SHP77 treated with DMSO at 0.1 percent for 48 hours (cell line): ENCODE data around the gene CPT1A.

ENCODE experiments used
- DNase-seq: peaks from one replicate; lab custom pipeline; 2025; lab: John Stamatoyannopoulos, UW

The CPT1A gene

DNA sequence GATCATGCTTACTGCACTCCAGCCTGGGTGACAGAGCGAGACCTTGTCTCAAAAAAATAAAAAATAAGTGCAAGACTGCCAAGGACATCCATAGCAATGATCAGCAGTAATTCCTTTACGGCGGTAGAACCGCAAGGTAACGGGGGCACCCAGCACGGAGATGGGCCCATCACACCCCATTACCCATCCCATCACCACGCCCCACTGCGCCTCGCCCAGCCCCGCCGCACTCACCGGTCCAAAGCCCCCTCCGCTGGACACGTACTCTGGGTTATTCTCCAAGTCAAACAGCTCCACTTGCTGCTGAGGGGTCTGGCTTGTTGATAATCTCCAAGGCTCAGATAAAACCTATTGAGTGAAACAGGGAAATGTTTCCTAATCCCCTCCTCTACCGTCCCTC is 81.7 kb downstream of the CPT1A start:
- no peak for DNase-seq

DNA sequence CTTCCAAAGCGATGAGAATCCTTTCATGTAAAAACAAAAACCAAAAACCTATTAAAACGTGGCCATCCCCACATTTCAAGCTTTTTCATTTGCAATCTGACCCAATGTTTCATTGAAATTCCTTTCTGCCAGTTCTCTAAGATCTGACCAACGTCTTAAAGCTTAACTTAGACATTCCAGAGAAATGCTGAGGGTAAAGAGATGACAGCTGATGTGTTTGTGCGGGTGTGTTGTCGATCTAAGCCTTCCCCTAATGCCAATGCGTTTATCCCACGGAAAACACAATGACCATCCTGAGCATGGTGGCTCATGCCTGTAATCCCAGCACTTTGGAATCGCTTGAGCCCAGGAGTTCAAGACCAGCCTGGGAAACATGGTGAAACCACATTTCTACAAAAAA is 84.0 kb downstream of the CPT1A start:
- DNase-seq = no peak

DNA sequence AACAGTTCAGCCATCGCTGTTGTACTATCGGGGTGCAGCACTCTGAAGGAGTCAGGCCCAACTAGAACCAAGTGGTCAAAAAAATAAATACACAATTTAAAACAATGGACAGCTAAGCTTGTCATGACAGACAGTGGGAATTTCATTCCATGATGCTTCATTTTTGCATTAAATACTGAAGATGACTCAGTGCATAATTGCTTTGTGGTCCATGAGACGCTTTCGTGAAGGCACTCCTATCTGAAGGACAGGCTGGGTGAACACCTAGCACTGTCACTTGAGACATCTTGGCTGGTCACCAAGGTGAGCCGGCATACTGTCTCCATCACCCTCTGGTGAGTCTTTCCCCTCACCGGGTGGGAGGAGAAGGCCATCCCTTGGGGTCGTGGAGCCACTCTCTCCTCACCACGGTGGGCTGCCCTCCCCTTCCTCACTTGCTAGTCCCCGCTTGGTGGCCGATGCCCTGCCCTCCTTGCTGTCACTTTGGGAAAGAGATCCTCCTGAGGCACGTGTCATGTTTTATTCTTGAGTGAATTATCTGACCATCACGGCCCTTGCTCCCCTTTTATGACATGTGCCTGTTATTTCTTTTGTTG is 85.4 kb downstream of the CPT1A start:
- no peak for DNase-seq

DNA sequence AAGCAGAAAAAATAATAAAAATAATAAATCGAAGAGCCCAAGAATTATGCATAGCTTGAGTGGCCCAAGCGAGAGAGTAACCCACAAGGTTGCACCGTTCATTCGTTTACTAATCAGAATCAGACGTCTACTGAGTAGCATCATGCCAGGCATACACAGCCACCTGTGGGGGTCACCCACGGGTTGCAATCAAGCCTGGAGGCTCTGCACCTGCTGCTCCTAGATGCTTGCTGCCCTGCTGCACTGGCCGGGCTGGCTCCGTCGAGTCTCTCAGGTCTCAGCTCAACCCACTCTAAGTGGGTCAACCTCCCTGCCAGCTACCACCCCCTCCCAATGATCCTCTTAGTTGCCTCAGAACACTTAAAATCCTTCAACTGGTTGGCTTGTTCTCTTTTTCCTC is 88.4 kb downstream of the CPT1A start:
- no peak for DNase-seq

DNA sequence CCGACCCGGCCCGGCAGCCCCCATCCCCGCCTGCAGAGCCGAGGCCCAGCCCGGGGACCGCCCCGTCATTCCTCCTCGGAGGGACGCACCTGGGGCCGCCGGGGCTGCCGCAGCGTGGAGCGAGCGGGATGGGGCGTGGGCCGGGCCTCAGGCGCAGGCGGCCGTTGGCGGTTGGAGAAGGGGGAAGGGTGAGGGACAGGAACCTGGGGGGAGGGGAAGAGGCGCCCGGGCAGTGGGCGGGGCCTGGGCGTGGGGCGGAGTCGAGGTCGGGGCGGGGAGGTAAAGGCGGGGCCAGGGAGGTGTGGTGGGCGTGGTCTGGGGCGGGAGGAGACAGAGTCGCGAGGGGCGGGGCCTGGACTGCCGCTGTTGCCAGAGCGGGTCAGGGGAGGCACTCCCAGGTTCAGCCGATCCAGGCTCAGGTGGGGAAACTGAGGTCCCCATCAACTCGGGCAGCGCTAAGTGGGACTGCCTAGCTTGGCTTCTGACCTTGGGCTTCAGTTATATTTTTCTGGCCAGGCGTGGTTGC is 90.3 kb downstream of the CPT1A start, which contains the start of gene TESMIN:
TESMIN (minus strand) TSS at position 190 of the 526 bp plus-strand sequence. CDS start 860 bp downstream, outside the sequence.
- DNase-seq = peak; percentile 55

DNA sequence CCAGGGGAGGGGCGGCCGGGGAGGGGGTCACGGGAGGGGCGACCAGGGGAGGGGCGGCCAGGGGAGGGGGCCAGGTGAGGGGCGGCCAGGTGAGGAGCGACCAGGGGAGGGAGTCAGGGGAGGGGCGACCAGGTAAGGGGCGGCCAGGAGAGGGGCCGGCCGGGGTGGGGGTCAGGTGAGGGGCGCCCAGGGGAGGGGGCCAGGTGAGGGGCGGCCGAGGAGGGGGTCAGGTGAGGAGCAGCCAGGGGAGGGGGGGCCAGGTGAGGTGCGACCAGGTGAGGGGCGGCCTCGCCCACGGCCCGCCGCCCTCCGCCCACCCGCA is 90.8 kb downstream of the CPT1A start:
- DNase-seq = no peak

DNA sequence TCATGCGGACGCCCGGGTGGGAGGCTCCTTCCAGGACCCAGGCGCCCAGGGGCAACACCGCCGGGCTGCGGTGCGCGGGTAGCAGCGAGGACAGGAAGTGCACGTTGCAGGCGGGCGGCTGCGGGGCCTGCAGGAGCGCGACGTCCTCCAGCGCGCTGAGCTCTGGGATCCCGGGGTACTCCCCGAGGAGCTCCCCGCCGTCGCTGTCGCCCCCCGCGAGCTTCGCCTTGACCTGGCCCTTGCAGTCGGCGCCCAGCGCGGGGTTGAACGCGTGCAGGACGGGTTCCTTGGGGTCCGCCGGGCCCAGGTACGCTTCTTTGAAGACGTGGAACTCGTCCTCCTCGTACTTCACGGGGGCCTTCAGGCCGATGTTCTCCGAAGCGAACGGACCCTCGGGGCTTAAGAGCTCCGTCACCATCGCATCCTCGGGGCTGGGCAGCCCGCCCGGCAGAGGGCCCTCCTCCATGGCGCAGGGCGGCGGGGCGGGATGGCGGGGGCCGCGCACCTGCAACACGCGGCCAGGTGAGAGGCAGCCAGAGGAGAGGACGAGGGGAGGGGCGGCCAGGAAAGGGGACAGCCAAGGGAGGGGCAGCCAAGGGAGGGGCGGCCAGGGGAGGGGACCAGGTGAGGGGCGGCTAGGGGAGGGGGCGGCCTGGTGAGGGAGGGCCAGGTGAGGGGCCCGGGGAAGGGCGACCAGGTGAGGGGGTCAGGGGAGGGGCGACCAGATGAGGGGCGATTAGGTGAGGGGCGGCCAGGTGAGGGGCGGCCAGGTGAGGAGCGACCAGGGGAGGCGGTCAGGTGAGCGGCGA is 91.3 kb downstream of the CPT1A start:
- no peak for DNase-seq

DNA sequence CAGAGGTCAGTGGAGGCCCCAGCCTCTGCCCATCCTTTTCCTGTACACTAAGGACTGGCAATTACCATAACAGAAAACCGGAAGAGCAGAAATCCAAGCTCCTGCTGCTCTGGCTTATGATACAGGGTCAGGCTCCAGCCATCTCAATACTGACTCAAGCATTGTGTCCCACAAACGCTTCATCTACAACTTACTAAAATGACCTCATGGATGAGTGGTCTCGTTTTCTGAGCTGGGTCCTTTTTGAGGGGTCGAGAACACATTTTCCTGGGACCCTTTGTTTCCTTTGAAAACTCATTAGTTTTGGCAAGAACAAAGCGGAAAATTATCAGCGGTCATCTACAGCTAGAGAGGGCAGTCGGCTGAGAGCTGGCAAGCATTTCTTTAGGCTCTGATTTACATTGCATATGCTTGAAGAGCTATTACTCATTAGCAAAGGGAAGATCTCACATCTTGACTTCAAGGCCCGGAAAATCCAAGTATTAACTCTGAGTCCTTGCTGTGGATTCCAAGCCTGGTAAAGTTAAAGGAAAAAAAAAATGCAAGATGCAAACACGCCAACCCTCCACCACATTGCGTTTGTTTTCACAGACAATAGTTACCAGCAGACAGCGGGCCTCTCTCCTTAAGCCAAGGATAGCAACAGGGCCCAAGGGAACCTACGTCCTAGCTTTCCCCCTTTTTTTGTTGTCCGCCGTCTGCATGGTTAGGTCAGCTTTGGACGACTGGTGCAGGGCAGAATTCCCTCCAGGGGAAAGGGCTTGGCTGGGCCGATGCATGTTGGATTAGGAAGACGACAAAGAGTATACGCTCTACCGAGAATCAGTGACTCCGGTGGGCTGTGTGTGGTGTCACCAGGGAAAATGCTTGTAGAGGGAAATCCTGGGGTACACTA is 92.2 kb downstream of the CPT1A start:
- DNase-seq = no peak

DNA sequence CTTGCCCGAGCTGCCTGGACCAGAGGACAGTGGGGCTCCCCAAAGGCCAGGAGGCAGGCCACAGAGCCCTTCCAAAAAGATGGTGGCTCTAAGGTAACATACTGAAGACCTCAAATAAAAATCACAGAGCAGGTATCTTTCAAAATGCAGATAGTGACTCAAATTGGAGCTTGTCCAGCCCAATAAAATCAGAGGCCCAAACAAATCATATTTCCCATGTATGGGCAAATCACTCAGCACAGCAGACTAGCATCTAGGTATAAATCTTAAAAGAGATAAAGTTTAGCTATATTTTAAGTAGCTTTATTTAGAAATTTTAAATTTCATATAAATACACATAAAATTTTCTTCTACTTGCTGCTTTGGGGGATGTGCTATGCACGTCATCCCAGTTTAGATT is 93.7 kb downstream of the CPT1A start:
- DNase-seq = no peak

DNA sequence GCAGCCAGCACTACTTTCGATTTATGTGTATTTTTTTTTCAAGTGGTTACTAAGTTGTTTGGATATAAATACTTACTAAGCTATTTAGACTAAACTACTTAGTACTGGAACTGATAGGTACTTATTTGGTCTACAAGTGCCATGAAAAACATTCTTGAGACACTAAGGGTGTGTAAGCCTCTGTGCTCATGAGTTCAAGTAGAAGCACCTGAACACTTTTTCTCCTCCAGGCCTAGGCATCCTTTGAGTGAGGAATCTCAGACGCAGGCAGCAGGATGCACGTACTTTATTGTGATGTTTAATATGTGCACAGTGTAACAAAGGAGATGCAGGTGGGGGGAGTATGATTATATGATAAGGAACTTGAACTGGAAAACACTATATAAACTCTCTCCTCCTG is 98.2 kb downstream of the CPT1A start:
- no peak for DNase-seq

DNA sequence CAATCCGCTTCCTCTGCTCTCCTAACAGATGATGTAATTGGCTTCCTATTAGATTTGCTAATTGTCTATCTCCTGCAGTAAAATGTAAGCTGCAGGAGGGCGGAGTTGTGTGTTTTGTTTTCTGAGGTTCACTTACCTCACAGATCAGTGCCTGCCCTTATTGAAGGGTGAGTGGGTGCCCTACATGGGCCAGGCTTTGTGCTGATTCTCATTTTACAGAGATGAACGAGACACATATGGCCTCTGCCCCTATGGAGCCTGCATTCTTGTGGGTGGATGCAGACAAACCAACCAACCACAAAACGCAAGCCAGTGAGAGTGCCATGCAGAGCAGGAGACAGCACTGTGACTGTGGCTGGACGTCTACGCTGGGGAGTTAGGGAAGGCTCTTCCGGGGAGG is 100.3 kb downstream of the CPT1A start:
- no peak for DNase-seq

DNA sequence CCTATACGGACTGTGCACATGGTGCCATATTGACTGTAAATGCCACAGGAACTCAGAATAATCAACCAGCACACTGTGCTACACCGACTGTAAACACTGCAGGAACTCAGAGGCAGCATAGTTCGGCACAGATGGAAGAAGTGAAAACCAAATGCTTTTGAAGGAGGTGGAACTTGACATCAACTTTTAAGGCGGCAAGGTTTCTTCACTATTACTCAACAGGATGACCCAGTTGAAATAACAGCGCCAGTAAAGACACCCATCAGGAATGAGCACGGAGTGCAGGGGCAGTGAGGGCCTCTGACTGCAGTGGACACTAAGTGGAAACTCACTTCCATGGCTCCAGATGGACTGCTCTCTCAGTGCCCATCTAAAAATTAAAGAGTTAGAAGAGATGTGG is 106.1 kb downstream of the CPT1A start:
- DNase-seq = no peak

DNA sequence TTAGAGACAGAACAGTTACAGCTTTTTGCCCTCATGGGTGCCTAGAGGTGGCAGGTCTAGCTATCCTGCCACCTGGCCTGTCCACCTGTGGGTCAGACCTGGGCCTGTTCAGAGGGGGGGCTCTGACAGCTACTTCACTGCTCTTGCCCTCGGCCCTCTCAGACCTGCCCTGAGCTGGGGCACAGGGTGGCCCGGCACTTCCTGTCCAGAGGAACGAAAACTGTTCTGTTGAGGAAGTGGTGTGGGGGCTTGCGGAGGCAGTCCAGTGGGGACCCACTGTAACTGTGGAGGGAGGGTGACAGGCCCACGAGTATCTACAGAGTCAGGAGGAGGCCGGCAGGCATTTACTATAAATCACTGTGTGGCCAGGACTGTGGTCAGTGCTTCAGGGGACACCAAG is 106.6 kb downstream of the CPT1A start:
- DNase-seq = no peak

DNA sequence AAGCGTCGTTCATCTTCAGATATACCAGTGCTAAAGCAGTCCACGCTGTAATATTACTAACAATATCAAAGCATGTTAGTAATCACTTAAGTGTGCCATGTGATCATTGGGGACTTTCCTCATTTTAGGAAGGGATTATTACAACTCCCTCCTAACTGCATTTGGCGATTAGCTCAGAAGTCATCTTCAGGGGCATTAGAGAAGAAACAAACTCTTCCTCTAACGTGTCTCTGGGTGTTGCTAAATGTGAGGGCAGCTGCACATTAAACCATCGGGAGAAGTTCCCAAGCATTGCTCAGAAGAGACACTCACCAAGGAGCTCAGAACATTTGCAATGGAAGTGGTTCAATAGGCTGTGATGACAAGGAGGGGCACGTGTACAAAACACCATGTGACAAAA is 107.6 kb downstream of the CPT1A start:
- no peak for DNase-seq

DNA sequence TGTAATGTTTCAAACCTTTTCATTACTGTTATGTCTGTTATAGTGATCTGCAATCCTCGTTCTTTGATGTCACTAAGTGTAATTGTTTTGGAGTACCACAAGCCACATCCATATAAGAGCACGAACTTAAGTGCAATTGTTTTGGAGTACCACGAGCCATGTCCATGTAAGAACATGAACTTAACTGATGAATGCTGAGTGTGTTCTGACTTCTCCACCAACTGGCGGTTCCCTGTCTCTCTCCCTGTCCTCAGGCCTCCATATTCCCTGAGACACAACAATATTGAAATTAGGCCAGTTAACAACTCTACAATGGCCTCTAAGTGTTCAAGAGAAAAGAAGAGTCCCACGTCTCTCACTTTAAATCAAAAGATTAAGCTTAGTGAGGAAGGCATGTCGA is 113.9 kb downstream of the CPT1A start:
- DNase-seq = no peak

DNA sequence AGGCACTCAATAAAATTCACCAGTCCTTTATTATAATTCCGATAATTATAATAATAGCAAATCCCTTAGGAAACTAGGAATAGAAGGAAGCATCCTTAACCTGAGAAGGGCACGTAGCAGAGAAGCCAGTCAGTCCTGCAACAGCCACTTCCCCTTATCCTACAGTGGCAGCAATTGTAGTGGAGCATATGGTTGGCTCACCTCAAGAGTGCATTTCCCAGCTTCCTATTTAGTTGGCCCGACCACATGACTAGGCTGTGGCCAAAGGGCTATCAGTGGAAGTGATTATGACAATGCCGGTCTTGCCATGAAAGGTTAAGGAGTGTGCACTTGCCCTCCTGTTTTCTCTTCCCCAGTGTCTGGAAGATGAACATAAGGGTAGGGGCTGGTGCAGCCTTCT is 117.4 kb downstream of the CPT1A start:
- DNase-seq = no peak

DNA sequence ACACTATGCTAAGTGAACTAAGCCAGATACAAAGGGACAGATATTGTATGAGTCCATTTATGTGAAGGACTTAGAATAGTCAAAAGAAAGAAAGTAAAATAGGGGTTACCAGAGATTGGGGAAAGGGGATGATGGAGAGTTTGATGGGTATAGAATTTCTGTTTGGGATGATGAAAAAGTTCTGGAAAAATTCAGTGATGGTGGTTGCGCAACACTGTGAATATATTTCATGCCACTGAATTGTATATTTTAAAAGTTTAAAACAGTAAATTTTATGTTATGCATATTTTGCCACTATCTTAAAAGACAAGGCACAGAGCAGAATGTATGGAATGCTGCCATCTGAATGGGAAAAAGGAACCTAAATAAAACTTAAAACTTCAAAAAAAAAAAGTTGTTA is 119.6 kb downstream of the CPT1A start:
- no peak for DNase-seq

DNA sequence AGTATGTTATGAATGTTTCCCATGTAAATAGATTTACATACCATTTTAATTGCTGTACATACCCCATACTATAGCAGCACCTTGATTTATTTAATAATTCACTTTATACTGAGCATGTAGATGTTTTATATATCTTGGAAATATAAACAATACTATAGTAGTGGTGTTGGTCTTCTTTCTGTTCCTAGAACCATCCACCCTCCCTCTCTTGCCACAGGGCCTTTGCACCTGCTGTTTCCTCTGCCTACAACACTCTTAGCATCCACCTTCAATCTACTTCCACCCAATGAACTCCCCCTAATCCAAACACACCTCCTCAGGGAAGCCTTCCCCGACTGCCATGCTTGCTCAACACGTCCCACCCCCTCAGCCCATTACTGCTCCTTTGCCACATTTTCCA is 120.6 kb downstream of the CPT1A start:
- DNase-seq = no peak

DNA sequence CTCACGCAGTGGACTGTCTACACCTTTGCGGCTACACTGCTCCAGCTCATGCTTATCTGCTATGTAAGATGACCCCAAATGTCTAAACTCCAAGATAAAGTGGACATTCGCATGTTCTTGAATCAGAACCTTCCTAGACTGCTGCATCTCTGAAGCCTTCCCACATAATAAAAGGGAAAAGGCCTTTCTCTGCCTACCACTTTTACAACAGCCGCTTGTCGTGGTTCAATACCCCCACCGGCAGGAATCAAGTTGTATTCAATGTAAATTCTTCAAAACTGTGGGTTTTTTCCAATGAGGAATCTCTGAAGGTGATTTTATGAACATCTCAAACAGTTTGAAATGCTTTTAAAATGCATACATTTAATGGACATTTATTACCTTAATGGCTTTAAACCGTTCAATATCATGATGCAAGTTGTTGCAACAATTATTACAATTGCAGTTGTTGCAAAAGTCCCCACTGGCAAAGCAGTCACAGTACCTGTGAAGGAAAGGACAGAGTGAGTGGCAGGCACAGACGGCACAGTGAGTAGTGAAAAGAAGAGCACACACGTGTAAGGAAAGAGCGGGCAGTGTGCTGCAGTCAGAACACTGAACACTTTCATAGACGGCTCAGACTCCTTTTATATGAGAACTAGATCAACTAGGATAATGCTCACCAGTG is 126.1 kb downstream of the CPT1A start:
- DNase-seq = no peak

DNA sequence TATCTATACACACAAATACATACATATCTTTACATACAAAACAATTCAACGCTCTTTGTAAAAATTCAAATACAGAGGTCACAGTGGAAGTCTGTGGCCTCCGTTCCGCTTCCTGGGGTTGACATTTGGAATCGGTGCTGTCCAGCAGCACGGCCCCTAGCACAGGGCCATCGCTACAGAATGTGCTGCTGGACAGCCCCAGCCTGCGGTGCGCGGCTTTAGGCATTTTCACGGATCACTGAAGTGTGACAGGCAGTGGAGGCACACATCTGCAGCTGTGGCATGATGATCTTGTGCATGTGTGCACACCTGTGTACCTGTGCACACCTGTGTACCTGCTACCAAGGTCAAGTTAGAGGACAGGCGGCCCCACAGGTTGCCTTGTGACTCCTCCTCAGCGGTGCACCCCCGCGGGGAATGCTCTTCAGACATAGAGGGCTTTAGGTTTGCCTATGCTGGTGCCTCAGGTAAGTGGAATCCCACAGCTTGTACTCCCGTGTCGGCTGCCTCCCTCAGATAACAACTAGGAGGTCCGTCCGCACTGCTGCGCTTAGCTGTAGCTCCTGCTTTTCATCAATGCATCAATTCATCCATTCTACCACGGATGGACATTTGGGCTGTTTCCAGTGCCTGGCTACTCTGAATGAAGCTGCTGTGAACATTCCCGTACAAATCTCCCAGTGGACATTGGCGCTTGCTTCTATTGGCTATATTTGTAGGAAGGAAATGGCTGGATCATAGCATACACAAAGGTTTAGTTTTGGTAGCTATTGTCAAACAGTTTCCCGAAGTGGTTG is 127.5 kb downstream of the CPT1A start:
- DNase-seq = no peak

DNA sequence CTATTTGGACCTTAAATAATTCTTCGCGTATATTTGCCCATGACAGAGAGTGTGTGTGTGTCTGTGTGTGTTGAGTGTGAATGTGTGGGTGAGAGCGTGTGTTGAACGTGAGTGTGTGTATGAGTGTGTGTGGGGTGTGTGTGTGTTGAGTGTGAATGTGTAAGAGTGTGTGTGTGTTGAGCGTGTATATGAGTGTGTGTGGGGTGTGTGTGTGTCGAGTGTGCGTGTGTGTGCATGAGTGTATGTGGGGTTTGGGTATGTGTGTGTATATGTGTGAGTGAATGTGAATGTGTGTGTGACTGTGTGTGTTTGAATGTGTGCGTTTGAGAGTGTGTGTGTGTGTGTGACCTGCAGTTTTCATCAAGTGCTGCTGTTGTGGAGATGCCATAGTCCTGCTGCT is 130.6 kb downstream of the CPT1A start:
- no peak for DNase-seq
